ENCODE data around the gene NDOR1. TPM values are rescaled to one million over a fixed set of nuclear protein-coding genes. Genes with fewer than 3 reads are reported as not detected.

The NDOR1 gene
- total RNA-seq, 6 donors from 2014 or later, result 7.7 to 54.5 (median 18.5) TPM

DNA sequence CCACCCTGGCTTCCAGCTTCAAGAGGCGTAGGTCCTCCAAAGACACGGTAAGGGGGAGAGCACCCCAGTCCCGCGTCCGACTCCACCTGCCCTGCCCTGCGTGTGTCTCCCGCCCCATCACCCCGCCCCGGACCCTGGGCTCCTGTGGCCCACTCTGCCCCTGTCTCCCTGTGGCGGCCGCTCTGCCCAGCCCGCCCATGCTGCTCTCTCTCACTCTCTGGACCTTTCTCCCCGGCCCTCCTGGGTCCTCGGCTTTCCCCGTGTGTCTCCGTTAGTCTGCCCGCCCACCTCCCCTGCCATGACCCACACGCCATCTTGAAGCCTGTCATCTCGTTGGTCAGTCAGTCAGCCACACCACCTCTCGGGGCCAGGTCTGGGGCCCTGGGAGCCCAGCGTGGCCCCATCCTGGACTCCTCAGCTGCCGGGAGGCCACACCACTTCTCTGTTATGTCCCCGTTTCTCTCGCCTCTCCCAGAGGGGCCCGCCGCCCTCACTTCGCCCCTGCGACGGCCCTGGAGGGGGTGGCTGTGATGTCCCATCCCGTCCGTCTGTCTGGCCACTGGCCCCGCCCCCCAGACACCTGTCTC is 40.2 kb upstream of the NDOR1 start:
- Histone ChIP-seq H3K36me3 (no peaks in the 10 kb centered on the region), H3K4me3 (no peak overlapping the region), H3K27ac (no peak overlapping the region), H3K27me3 (peaks cover 8 to 100% (median 75%) of the 10 kb centered on the region in 4 donors), H3K4me1 (peaks cover 44 to 65% (median 48%) of the 10 kb centered on the region in 4 donors), H3K9me3 (no peaks in the 10 kb centered on the region)
- no peak for ATAC-seq (ENCODE audit: low FRiP score in 2 of 2)
- 82 to 86% methylated on average over 32 of the region's 32 CpGs for WGBS, 2 donors
- peak in 1 of 2 donors; percentile 82 for DNase-seq
- TF ChIP-seq POLR2AphosphoS5 (IDR thresholded peaks at IDR 0.05), result no peak
- TF ChIP-seq EP300 (IDR thresholded peaks at IDR 0.05), result no peak
- TF ChIP-seq, protein P1, sequence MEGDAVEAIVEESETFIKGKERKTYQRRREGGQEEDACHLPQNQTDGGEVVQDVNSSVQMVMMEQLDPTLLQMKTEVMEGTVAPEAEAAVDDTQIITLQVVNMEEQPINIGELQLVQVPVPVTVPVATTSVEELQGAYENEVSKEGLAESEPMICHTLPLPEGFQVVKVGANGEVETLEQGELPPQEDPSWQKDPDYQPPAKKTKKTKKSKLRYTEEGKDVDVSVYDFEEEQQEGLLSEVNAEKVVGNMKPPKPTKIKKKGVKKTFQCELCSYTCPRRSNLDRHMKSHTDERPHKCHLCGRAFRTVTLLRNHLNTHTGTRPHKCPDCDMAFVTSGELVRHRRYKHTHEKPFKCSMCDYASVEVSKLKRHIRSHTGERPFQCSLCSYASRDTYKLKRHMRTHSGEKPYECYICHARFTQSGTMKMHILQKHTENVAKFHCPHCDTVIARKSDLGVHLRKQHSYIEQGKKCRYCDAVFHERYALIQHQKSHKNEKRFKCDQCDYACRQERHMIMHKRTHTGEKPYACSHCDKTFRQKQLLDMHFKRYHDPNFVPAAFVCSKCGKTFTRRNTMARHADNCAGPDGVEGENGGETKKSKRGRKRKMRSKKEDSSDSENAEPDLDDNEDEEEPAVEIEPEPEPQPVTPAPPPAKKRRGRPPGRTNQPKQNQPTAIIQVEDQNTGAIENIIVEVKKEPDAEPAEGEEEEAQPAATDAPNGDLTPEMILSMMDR (IDR thresholded peaks at IDR 0.05), result no peak
- TF ChIP-seq POLR2A (IDR thresholded peaks at IDR 0.05), result no peak

DNA sequence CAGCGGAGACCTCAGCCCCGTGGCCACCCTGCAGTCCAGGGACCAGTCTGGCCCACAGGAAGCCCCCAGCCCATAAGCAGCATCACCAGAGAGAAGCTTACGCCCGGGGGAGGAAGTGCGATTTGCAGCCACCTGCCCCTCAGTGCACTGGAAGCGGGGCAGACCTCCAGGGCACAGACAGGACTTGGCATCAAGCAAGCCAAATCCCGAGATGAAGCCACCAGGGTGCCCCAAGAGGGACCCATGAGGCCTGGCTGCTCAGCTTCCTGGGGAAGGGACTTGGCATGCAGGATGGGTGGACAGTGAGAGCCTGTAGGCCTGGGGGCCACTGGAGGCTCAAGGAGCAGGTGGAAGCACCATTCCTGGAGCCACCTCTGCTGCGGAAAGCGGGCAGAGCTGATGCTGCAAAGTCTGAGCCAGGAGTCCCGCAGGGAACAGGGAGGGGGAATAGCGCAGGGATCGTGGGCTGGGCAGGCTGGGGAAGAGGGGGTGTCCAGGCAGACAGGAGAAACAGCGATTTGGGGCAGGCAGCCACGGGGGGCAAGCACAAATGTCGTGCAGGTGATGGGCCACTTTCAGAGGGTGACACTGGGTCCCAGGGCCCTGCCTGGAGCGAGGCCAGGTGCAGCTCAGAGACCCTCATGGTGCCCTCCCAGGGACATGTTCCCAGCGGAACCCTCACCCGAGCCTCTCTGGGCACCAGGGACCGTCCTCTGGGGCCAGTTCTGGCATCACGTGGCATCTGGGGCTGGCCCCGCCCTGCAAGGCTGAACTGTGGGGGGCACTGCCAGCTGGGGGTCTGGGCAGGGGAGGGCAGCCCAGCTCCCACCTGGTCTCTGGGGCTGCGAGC is 38.9 kb upstream of the NDOR1 start:
- H3K9me3 ChIP-seq, result no peaks in the 10 kb centered on the region
- peak in 1 of 2 donors; percentile 69 for DNase-seq
- H3K4me1 ChIP-seq, result peaks cover 44 to 60% (median 46%) of the 10 kb centered on the region in 4 donors
- peaks cover 8 to 94% (median 70%) of the 10 kb centered on the region in 4 donors for H3K27me3 ChIP-seq
- WGBS, 2 donors, result 77% methylated on average over 9 to 21 of the region's 22 CpGs
- no peak overlapping the region for H3K27ac ChIP-seq
- H3K36me3 ChIP-seq, result no peaks in the 10 kb centered on the region
- H3K4me3 ChIP-seq, result no peak overlapping the region
- no peak for ATAC-seq (ENCODE audit: low FRiP score in 2 of 2)
- TF ChIP-seq POLR2A (IDR thresholded peaks at IDR 0.05) (no peak), EP300 (IDR thresholded peaks at IDR 0.05) (no peak), POLR2AphosphoS5 (IDR thresholded peaks at IDR 0.05) (no peak)
- TF ChIP-seq, protein P1 (IDR thresholded peaks at IDR 0.05), result no peak

DNA sequence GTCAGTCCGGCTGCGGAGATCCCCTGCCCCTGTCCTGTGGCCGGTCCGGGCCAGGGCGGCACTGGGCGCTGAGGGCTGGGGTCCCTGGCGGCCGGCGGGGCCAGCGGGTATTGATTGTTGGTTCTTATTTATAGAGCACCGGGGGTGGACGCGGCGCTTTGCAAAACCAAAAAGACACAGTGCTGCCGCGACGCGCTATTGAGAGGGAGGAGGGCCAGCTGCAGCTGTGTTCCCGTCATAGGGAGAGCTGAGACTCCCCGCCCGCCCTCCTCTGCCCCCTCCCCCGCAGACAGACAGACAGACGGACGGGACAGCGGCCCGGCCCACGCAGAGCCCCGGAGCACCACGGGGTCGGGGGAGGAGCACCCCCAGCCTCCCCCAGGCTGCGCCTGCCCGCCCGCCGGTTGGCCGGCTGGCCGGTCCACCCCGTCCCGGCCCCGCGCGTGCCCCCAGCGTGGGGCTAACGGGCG is 38.2 kb upstream of the NDOR1 start:
- no peaks in the 10 kb centered on the region for H3K9me3 ChIP-seq
- DNase-seq (peak in 1 of 2 donors; percentile 75), ATAC-seq (ENCODE audit: low FRiP score in 2 of 2) (no peak)
- H3K27ac ChIP-seq, result no peak overlapping the region
- no peak for TF ChIP-seq EP300 (IDR thresholded peaks at IDR 0.05)
- TF ChIP-seq, protein P1 (IDR thresholded peaks at IDR 0.05), result no peak
- no peak for TF ChIP-seq POLR2AphosphoS5 (IDR thresholded peaks at IDR 0.05)
- TF ChIP-seq POLR2A (IDR thresholded peaks at IDR 0.05), result no peak
- H3K27me3 ChIP-seq, result peaks cover 8 to 87% (median 62%) of the 10 kb centered on the region in 4 donors
- peaks cover 38 to 53% (median 42%) of the 10 kb centered on the region in 4 donors for H3K4me1 ChIP-seq
- no peak overlapping the region for H3K4me3 ChIP-seq
- WGBS, 2 donors, result 32% methylated on average over 31 of the region's 44 CpGs; no CpG with 5 or more reads in 1 of the 2 donors
- H3K36me3 ChIP-seq, result no peaks in the 10 kb centered on the region

DNA sequence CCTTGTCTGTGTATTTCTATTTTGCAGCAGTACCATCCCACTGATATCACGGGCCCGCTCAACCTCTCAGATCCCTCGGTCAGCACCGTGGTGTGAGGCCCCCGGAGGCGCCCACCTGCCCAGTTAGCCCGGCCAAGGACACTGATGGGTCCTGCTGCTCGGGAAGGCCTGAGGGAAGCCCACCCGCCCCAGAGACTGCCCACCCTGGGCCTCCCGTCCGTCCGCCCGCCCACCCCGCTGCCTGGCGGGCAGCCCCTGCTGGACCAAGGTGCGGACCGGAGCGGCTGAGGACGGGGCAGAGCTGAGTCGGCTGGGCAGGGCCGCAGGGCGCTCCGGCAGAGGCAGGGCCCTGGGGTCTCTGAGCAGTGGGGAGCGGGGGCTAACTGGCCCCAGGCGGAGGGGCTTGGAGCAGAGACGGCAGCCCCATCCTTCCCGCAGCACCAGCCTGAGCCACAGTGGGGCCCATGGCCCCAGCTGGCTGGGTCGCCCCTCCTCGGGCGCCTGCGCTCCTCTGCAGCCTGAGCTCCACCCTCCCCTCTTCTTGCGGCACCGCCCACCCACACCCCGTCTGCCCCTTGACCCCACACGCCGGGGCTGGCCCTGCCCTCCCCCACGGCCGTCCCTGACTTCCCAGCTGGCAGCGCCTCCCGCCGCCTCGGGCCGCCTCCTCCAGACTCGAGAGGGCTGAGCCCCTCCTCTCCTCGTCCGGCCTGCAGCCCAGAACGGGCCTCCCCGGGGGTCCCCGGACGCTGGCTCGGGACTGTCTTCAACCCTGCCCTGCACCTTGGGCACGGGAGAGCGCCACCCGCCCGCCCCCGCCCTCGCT is 37.5 kb upstream of the NDOR1 start:
- Histone ChIP-seq H3K4me3 (peak overlapping the region in 3 of 4 donors; percentile 28 to 43 (median 42)), H3K4me1 (peaks cover 31 to 46% (median 36%) of the 10 kb centered on the region in 4 donors), H3K9me3 (no peaks in the 10 kb centered on the region), H3K36me3 (no peaks in the 10 kb centered on the region), H3K27me3 (peaks cover 8 to 81% (median 59%) of the 10 kb centered on the region in 4 donors), H3K27ac (no peak overlapping the region)
- TF ChIP-seq POLR2AphosphoS5 (IDR thresholded peaks at IDR 0.05) (no peak), POLR2A (IDR thresholded peaks at IDR 0.05) (no peak), EP300 (IDR thresholded peaks at IDR 0.05) (no peak)
- TF ChIP-seq, protein P1 (IDR thresholded peaks at IDR 0.05), result no peak
- DNase-seq (peak in 1 of 2 donors; percentile 87), ATAC-seq (ENCODE audit: low FRiP score in 2 of 2) (peak in 1 of 2 donors; percentile 13)
- WGBS, 2 donors, result 0 to 2% methylated on average over 4 to 17 of the region's 57 CpGs
